Keratinocyte (primary cell): ENCODE results near the gene ULK4. TPM values are rescaled to one million over a fixed set of nuclear protein-coding genes. Genes with fewer than 3 reads are reported as not detected.

Experiments used
- DNase-seq: peaks from one replicate; pipeline ENCODE4 v3.0.0-alpha.2; 2011; ENCODE audit warnings: low read depth, missing footprints, low spot score
- FAIRE-seq: peaks from 2 replicates; lab custom pipeline; 2011; peaks lifted over from hg19 to GRCh38; lab: Jason Lieb, UNC
- H2AFZ ChIP-seq: 2 replicates; pipeline ENCODE4 v1.6.0; 2012; ENCODE audit warnings: low read length, control low read depth, inconsistent platforms; ENCODE audit not compliant: control insufficient read depth
- H3K27ac ChIP-seq: 2 replicates; pipeline ENCODE4 v1.5.1; 2011; ENCODE audit warnings: low read length; ENCODE audit not compliant: control insufficient read depth, insufficient read depth
- H3K27me3 ChIP-seq: 3 replicates; pipeline ENCODE4 v1.6.0; 2011; ENCODE audit warnings: low read length; ENCODE audit not compliant: control insufficient read depth, insufficient read depth; ENCODE audit errors: extremely low read depth
- H3K36me3 ChIP-seq, 2 experiments: 2 replicates in 1 of 2; 3 replicates in 1 of 2; pipeline ENCODE4 v1.5.1; 2011; ENCODE audit warnings: low read length in 2 of 2, mild to moderate bottlenecking in 1 of 2; ENCODE audit not compliant: control insufficient read depth in 2 of 2, insufficient read depth in 2 of 2; ENCODE audit errors: extremely low read depth in 1 of 2
- H3K4me1 ChIP-seq: 3 replicates; pipeline ENCODE4 v1.5.1; 2011; ENCODE audit warnings: low read length; ENCODE audit not compliant: control insufficient read depth, insufficient read depth; ENCODE audit errors: extremely low read depth
- H3K4me2 ChIP-seq: 3 replicates; pipeline ENCODE4 v1.6.0; 2011; ENCODE audit warnings: low read depth, low read length; ENCODE audit not compliant: control insufficient read depth, insufficient read depth; ENCODE audit errors: extremely low read depth
- H3K4me3 ChIP-seq, 3 experiments: fragments of 200-600 bp in 1 of 3; sonication (generic) in 1 of 3; 2 replicates in 2 of 3; 3 replicates in 1 of 3; pipeline ENCODE4 v1.5.1; 2011 to 2016; ENCODE audit warnings: low read length in 3 of 3, mild to moderate bottlenecking in 3 of 3, control low read depth in 2 of 3, inconsistent platforms in 1 of 3, low read depth in 1 of 3, mixed read lengths in 1 of 3, mixed run types in 1 of 3, moderate library complexity in 1 of 3; ENCODE audit not compliant: control insufficient read depth in 2 of 3, insufficient read depth in 2 of 3; ENCODE audit errors: extremely low read depth in 1 of 3
- H3K79me2 ChIP-seq: 2 replicates; pipeline ENCODE4 v1.6.0; 2012; ENCODE audit warnings: low read length; ENCODE audit not compliant: control insufficient read depth, insufficient read depth
- H3K9ac ChIP-seq: 3 replicates; pipeline ENCODE4 v1.6.0; 2011; ENCODE audit warnings: low read length; ENCODE audit not compliant: control insufficient read depth, insufficient read depth; ENCODE audit errors: extremely low read depth
- H3K9me1 ChIP-seq: 3 replicates; pipeline ENCODE4 v1.6.0; 2011; ENCODE audit warnings: low read length; ENCODE audit not compliant: control insufficient read depth, insufficient read depth; ENCODE audit errors: extremely low read depth
- H3K9me3 ChIP-seq: 2 replicates; pipeline ENCODE4 v1.5.1; 2012; ENCODE audit warnings: low read depth, low read length; ENCODE audit not compliant: control insufficient read depth
- H4K20me1 ChIP-seq: 3 replicates; pipeline ENCODE4 v1.6.0; 2011; ENCODE audit warnings: low read length; ENCODE audit not compliant: control insufficient read depth, insufficient read depth; ENCODE audit errors: extremely low read depth
- EZH2 ChIP-seq: IDR thresholded peaks from one replicate; pipeline ENCODE4 v1.6.1; 2012; ENCODE audit warnings: inconsistent platforms, mild to moderate bottlenecking, low read length, moderate library complexity
- dilution Hi-C: fragments of 300-500 bp; cut with MboI; formaldehyde crosslinking; loops from one replicate; pipeline ENCODE4 v1.7.0; 2020; ENCODE audit warnings: low sequenced_read_pairs; ENCODE audit not compliant: extremely low pct_ligation_motif_present
- polyA plus RNA-seq, 5 experiments: library from polyadenylated mRNA; depleted of rRNA in 3 of 5; stranded (reverse) in 3 of 5; stranded (forward) in 1 of 5; unstranded in 1 of 5; fragments of >200 nt; gene quantifications; 1 replicate in 1 of 5; 2 replicates in 3 of 5; 3 replicates in 1 of 5; pipeline versions ENCODE4 v1.2.1 to v1.2.3, GENCODE V29; 2011 to 2012; ENCODE audit warnings: missing spikeins in 2 of 5, low read depth in 1 of 5, low replicate concordance in 1 of 5
- TF ChIP-seq, protein P1 (sequence below), 3 experiments: IDR thresholded peaks in 1 of 3; conservative IDR thresholded peaks in 1 of 3; optimal IDR thresholded peaks in 1 of 3; 2 replicates in 2 of 3; 3 replicates in 1 of 3; pipeline versions ENCODE3 to v1.5.1; 2011; ENCODE audit warnings: low read length in 3 of 3, mild to moderate bottlenecking in 3 of 3, moderate library complexity in 2 of 3, control low read depth in 1 of 3, inconsistent platforms in 1 of 3; ENCODE audit not compliant: insufficient read depth in 2 of 3; ENCODE audit errors: extremely low read depth in 1 of 3

Gene ULK4
- polyA plus RNA-seq, 1 donor (not counting 4 experiments of a cell fraction or from before 2014, with no cell fraction given) = 6.1 TPM

DNA sequence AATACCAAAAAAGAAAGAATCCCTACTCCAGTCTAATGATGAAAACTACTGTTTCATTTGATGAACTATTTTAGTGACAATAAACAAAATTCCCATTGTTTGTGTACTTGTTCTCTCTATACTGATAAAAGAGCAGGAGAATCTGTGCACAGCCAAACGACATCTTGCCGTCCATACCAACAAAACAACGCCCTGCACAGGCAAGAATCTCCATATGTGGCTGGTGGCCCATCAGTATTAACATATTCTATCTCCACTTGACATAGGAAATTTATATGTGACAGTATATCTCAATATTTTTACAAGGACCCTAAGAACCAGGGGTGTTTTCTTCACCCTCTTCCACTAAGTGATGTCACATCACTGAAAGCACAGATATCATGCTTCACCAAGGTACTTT, 279.5 kb downstream of the ULK4 start:
- Histone ChIP-seq H3K4me2 (no peak overlapping the region), H3K27ac (no peak overlapping the region), H4K20me1 (no peaks in the 10 kb centered on the region), H3K4me3 (no peak overlapping the region), H3K9me1 (no peaks in the 10 kb centered on the region), H3K9ac (no peak overlapping the region), H3K9me3 (no peaks in the 10 kb centered on the region), H3K36me3 (no peaks in the 10 kb centered on the region), H3K4me1 (peaks cover 7% of the 10 kb centered on the region), H2AFZ (no peak overlapping the region), H3K79me2 (no peaks in the 10 kb centered on the region), H3K27me3 (no peaks in the 10 kb centered on the region)
- dilution Hi-C loops = no loop called here
- no peak for DNase-seq
- FAIRE-seq = no peak
- no peak for TF ChIP-seq EZH2
- TF ChIP-seq, protein P1, sequence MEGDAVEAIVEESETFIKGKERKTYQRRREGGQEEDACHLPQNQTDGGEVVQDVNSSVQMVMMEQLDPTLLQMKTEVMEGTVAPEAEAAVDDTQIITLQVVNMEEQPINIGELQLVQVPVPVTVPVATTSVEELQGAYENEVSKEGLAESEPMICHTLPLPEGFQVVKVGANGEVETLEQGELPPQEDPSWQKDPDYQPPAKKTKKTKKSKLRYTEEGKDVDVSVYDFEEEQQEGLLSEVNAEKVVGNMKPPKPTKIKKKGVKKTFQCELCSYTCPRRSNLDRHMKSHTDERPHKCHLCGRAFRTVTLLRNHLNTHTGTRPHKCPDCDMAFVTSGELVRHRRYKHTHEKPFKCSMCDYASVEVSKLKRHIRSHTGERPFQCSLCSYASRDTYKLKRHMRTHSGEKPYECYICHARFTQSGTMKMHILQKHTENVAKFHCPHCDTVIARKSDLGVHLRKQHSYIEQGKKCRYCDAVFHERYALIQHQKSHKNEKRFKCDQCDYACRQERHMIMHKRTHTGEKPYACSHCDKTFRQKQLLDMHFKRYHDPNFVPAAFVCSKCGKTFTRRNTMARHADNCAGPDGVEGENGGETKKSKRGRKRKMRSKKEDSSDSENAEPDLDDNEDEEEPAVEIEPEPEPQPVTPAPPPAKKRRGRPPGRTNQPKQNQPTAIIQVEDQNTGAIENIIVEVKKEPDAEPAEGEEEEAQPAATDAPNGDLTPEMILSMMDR (optimal IDR thresholded peaks at IDR 0.05 in 1 of 3, IDR thresholded peaks at IDR 0.05 in 1 of 3, conservative IDR thresholded peaks at IDR 0.05 in 1 of 3; ENCODE audit: extremely low read depth in 1 of 3, insufficient read depth in 2 of 3, low read length in 3 of 3) = no peak

DNA sequence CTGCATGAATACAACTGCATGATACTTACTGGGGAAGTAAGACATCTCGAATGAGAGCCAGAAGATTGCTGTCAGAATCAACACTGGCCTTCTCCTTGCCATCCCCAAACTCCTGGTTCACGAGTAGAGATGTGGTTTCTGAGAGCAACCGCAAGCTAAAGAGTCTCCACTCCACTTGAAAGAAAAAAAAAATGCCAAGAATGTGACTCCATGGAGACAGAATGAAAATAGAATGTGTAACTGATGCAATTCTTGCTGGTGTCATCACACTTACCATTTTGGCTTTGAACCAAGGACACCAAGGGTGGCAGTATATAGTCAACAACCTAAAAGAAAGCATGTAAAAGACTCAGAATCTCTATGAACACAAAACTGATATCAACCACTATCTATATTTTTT, 280.4 kb downstream of the ULK4 start:
- H3K9me1 ChIP-seq = no peaks in the 10 kb centered on the region
- TF ChIP-seq, protein P1 (optimal IDR thresholded peaks at IDR 0.05 in 1 of 3, IDR thresholded peaks at IDR 0.05 in 1 of 3, conservative IDR thresholded peaks at IDR 0.05 in 1 of 3; ENCODE audit: extremely low read depth in 1 of 3, insufficient read depth in 2 of 3, low read length in 3 of 3) = no peak
- no peak for TF ChIP-seq EZH2
- H3K4me2 ChIP-seq = no peak overlapping the region
- no peaks in the 10 kb centered on the region for H4K20me1 ChIP-seq
- no peaks in the 10 kb centered on the region for H3K27me3 ChIP-seq
- no peaks in the 10 kb centered on the region for H3K36me3 ChIP-seq
- dilution Hi-C loops = no loop called here
- peaks cover 7% of the 10 kb centered on the region for H3K4me1 ChIP-seq
- no peak overlapping the region for H2AFZ ChIP-seq
- no peak for DNase-seq
- no peak overlapping the region for H3K27ac ChIP-seq
- H3K9me3 ChIP-seq = no peaks in the 10 kb centered on the region
- FAIRE-seq = no peak
- H3K4me3 ChIP-seq = no peak overlapping the region
- no peaks in the 10 kb centered on the region for H3K79me2 ChIP-seq
- no peak overlapping the region for H3K9ac ChIP-seq
